PC-9 (cell line): Measurements from ENCODE around the gene USP27X.

ENCODE experiments used
- CTCF ChIP-seq: fragments of 200-600 bp; sonication (generic); conservative IDR thresholded peaks from 2 replicates; pipeline ENCODE4 v1.6.1; 2017; ENCODE audit warnings: mixed run types, antibody characterized with exemption, mild to moderate bottlenecking, moderate library complexity
- EZH2 ChIP-seq: fragments of 200-600 bp; sonication (generic); IDR thresholded peaks from 2 replicates; pipeline ENCODE4 v1.8.0; 2017; ENCODE audit warnings: antibody characterized with exemption, low read depth

GRCh38 chrX:49850028-49850427, 29.3 kb upstream of the USP27X start:
- TF ChIP-seq CTCF (no peak), EZH2 (no peak)
